Fibroblast of villous mesenchyme (primary cell): ENCODE measurements around the gene SCN9A. TPM values are rescaled to one million over a fixed set of nuclear protein-coding genes. Genes with fewer than 3 reads are reported as not detected.

Experiments
- DNase-seq: peaks from one replicate; pipeline ENCODE4 v3.0.0-alpha.2; 2010; ENCODE audit warnings: low read depth
- H3K4me3 ChIP-seq: 2 replicates; pipeline ENCODE4 v1.5.1; 2011; ENCODE audit warnings: low read depth, mild to moderate bottlenecking, low read length
- total RNA-seq: library from RNA; depleted of rRNA; stranded (reverse); fragments of >200 nt; gene quantifications from 2 replicates; pipeline ENCODE4 v1.2.3, GENCODE V29; 2012
- TF ChIP-seq, protein P1 (sequence below): IDR thresholded peaks from 2 replicates; pipeline ENCODE4 v1.5.1; 2012; ENCODE audit warnings: low read depth, mild to moderate bottlenecking, low read length; ENCODE audit not compliant: insufficient read depth

The SCN9A gene
- total RNA-seq, 1 donor: 72.1 TPM

DNA sequence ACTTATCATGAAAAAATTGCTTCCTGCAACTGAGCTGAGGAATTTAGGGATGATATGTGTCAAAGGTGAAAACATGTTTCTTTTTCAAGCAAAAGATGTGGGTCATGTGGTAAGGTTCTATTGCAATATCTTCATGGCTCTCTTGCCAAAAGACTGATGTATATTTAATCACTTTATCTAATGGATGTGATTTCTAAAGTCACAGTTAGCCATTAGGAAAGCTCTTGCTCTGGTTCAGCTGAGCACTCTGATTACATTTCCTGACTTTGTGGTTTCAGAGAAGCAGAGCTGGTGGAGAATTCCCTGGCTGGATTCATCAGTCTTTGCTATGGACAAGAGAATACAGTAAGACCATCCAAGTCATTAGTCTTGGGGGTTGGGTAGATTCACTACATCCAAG, 24.4 kb downstream of the SCN9A start:
- DNase-seq: peak; percentile 42
- TF ChIP-seq, protein P1, sequence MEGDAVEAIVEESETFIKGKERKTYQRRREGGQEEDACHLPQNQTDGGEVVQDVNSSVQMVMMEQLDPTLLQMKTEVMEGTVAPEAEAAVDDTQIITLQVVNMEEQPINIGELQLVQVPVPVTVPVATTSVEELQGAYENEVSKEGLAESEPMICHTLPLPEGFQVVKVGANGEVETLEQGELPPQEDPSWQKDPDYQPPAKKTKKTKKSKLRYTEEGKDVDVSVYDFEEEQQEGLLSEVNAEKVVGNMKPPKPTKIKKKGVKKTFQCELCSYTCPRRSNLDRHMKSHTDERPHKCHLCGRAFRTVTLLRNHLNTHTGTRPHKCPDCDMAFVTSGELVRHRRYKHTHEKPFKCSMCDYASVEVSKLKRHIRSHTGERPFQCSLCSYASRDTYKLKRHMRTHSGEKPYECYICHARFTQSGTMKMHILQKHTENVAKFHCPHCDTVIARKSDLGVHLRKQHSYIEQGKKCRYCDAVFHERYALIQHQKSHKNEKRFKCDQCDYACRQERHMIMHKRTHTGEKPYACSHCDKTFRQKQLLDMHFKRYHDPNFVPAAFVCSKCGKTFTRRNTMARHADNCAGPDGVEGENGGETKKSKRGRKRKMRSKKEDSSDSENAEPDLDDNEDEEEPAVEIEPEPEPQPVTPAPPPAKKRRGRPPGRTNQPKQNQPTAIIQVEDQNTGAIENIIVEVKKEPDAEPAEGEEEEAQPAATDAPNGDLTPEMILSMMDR: no peak

DNA sequence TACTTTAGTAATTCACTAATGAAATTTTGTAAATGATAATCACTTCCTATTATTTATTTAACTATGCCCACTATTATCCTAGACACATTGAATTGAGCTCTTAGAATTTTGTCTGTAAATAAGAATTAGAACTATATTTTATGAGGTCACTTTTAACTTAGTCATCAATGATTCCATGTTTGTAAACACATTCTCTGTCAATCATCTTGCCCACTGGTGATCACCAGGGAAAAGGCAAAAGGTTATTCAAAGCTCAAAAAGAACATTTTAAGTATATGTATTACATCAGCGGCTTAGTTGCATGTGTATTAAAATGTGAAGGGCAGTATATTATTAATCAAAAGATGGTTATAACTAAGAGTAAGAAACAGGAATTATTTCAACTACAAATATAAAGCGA, 25.2 kb downstream of the SCN9A start:
- no peak overlapping the region for H3K4me3 ChIP-seq
- no peak for DNase-seq
- TF ChIP-seq, protein P1: no peak

More for the DNA sequence above, 24.4 kb downstream of the SCN9A start:
- no peak overlapping the region for H3K4me3 ChIP-seq

GRCh38 chr2:166344286-166345113, 31.2 kb downstream of the SCN9A start:
- H3K4me3 ChIP-seq: no peak overlapping the region
- DNase-seq: peak; percentile 76
- TF ChIP-seq, protein P1: no peak

GRCh38 chr2:166343467-166343866, 32.3 kb downstream of the SCN9A start:
- no peak overlapping the region for H3K4me3 ChIP-seq
- no peak for DNase-seq
- TF ChIP-seq, protein P1: no peak

GRCh38 chr2:166341426-166341825, 34.3 kb downstream of the SCN9A start:
- DNase-seq: peak; percentile 6
- no peak overlapping the region for H3K4me3 ChIP-seq
- TF ChIP-seq, protein P1: no peak

DNA sequence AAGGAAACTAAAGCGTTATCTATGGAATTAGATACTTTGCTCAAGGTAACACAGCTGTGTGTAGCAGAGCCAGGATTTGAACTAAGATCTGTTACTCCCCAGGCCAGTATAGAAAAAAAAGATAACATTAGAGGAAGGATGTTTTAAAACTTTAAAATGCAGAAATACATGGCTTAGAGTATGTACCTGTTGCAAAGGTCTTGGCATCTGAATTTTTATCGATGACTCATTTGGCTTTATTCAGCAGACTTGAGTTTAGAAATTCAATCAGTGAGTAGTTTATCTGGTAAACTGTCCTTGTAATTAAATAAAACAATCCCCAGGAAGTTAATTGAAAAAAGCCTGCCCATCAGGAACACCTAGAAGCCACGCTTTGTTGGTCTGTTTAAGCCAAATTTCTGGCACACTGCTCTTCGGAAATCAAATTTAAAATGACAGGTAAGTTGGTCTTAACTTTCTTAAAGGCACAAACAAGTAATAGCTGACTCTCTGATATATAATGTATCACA, 36.9 kb downstream of the SCN9A start:
- TF ChIP-seq, protein P1: no peak
- H3K4me3 ChIP-seq: no peak overlapping the region
- DNase-seq: no peak
